Peyer's patch (tissue), 4 donors: Measurements from ENCODE around the gene ACADS.

ENCODE experiments used
- CTCF ChIP-seq, 6 experiments: fragments of 450-650 bp in 4 of 6; fragments of 200-600 bp in 2 of 6; sonication (generic) in 1 of 6; IDR thresholded peaks; one replicate each; pipeline ENCODE4 v1.5.1; 2017 to 2019; ENCODE audit warnings: antibody characterized with exemption in 6 of 6, mild to moderate bottlenecking in 3 of 6, moderate library complexity in 1 of 6
- POLR2A ChIP-seq, 2 donors: fragments of 450-650 bp; IDR thresholded peaks; one replicate each; pipeline ENCODE4 v1.5.1; 2017; ENCODE audit warnings: antibody characterized with exemption in 2 of 2, mild to moderate bottlenecking in 2 of 2, moderate library complexity in 2 of 2

DNA sequence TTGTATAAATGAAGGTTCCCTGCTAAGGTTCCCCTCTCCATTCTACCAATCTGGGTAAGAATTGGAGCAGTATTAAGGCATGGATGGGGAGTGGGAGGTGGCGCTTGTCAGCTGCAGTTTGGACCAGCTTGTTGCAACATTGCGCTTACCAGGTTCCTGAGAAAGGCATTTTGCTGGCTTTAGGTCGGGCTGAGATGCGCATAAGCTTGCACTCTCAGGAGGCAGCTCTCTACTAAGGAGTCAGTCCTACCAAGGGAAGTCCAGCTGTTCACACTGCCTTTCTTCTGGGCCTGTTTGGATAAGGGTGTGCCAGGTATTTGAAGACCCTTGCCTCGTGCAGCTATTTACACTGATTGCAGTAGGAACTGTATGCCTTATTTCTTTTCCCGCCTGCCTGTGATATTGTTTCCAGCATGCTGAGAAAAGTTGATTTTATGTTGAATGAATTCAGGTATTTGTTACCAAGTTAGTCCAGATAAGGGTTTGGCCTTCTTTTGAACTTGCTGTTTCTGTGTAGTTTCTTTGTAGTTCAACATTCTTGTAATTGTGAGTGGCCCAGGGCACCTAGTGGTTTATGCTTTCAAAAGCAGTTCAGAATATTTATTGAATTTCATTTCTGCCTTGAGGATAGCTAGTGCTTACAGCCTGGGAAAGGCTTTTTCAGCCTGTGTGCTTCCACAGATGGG, 36.1 kb upstream of the ACADS start:
- TF ChIP-seq CTCF (IDR thresholded peaks at IDR 0.05) (no peak), POLR2A (IDR thresholded peaks at IDR 0.05) (no peak)
